ENCODE measurements around the gene ANAPC16. TPM values are rescaled to one million over a fixed set of nuclear protein-coding genes. Genes with fewer than 3 reads are reported as not detected.

The ANAPC16 gene
- total RNA-seq, 1 donor: 66.1 TPM

DNA sequence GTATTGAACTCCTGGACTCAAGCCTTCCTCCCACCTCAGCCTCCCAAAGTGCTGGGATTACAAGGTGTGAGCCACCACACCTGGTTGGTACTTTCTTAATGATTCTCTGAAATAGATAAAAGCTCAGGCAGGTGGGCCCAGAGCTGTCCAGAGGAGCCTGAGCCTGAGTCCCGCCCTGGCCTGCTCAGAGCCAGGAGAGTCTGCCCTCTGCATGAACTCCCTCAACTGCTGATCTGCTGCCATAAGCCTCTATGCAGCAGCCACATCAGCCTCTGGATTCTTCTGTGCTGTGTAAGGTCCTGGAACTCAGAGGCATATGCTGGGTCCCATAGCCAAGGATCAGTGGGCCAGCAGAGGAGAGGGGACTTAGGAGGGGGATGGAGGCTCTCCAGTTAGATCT lies 34.9 kb downstream of the ANAPC16 start:
- TF ChIP-seq, protein P1, sequence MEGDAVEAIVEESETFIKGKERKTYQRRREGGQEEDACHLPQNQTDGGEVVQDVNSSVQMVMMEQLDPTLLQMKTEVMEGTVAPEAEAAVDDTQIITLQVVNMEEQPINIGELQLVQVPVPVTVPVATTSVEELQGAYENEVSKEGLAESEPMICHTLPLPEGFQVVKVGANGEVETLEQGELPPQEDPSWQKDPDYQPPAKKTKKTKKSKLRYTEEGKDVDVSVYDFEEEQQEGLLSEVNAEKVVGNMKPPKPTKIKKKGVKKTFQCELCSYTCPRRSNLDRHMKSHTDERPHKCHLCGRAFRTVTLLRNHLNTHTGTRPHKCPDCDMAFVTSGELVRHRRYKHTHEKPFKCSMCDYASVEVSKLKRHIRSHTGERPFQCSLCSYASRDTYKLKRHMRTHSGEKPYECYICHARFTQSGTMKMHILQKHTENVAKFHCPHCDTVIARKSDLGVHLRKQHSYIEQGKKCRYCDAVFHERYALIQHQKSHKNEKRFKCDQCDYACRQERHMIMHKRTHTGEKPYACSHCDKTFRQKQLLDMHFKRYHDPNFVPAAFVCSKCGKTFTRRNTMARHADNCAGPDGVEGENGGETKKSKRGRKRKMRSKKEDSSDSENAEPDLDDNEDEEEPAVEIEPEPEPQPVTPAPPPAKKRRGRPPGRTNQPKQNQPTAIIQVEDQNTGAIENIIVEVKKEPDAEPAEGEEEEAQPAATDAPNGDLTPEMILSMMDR (IDR thresholded peaks at IDR 0.05; ENCODE audit: insufficient read depth, low read depth, low read length): no peak
- H3K4me3 ChIP-seq (ENCODE audit: low read depth, low read length): no peak overlapping the region
- DNase-seq (ENCODE audit: low read depth): peak; percentile 91

GRCh38 chr10:72251635-72252034 lies 35.8 kb downstream of the ANAPC16 start:
- no peak for DNase-seq (ENCODE audit: low read depth)
- TF ChIP-seq, protein P1 (IDR thresholded peaks at IDR 0.05; ENCODE audit: insufficient read depth, low read depth, low read length): no peak
- H3K4me3 ChIP-seq (ENCODE audit: low read depth, low read length): no peak overlapping the region

GRCh38 chr10:72252972-72253371 lies 37.2 kb downstream of the ANAPC16 start:
- TF ChIP-seq, protein P1 (IDR thresholded peaks at IDR 0.05; ENCODE audit: insufficient read depth, low read depth, low read length): no peak
- DNase-seq (ENCODE audit: low read depth): no peak
- H3K4me3 ChIP-seq (ENCODE audit: low read depth, low read length): no peak overlapping the region

DNA sequence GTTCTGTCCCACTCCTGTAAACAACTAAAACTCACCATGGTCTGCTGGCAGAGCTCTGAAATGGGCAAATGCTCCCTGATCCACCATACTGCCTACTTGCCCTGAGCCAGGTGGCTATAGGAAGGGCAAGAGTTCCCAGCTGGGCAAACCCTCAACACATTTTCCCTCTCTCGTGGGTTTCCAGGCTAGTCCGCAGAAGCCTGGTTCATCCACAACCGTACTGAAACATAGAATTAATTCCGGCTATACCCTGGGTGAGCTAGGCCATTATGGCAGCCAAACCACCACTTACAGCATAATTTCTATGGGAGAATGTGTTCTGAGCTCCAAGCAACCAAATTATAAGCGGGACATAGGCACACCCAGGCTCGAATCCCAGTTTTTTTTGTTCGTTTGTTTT lies 37.8 kb downstream of the ANAPC16 start:
- TF ChIP-seq, protein P1 (IDR thresholded peaks at IDR 0.05; ENCODE audit: insufficient read depth, low read depth, low read length): no peak
- H3K4me3 ChIP-seq (ENCODE audit: low read depth, low read length): no peak overlapping the region
- DNase-seq (ENCODE audit: low read depth): no peak

- TF ChIP-seq, protein P1 (IDR thresholded peaks at IDR 0.05; ENCODE audit: insufficient read depth, low read depth, low read length): no peak
- H3K4me3 ChIP-seq (ENCODE audit: low read depth, low read length): peak overlapping the region; percentile 30
- peak; percentile 89 for DNase-seq (ENCODE audit: low read depth)
Measured at GRCh38 chr10:72254813-72255568, 39.2 kb downstream of the ANAPC16 start.

DNA sequence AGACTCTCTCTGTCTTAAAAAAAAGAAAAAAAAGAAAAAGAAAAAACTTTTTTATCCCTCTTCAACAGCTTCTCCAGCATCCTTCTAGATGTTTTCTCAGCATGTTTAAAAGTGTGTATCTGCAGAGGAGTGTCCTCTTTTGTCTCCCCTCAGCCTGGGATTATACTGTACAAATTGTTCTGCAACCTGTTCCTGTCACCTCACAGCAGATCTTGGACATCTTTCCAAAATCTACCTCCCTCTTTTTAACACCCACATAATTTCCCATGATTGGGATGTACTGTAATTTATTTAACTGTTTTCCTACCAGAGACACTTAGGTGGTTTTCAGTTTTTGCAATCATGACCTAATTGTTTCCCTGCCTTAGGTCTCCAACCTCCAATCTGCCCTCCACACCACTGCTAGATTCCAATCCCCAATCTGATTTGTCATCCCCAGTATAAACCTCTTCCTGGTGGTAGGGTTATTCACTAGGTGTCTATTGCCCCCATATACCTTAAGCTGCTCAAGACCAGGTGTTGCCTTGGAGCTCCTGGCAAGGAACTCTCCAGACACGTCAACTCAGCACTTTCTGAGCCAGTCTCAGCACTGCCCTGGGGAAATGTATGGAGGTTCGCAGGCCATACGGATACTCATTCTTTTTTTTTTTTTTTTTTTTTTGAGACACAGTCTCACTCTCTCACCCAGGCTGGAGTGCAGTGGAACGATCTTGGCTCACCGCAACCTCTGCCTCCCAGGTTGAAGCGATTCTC lies 40.3 kb downstream of the ANAPC16 start:
- no peak overlapping the region for H3K4me3 ChIP-seq (ENCODE audit: low read depth, low read length)
- TF ChIP-seq, protein P1 (IDR thresholded peaks at IDR 0.05; ENCODE audit: insufficient read depth, low read depth, low read length): no peak
- DNase-seq (ENCODE audit: low read depth): no peak

Measured in fibroblast of villous mesenchyme (primary cell).